GM12891 (cell line): ENCODE measurements around the gene NFKBIE.

Source experiments
- POLR2A ChIP-seq: IDR thresholded peaks from 2 replicates; pipeline ENCODE4 v1.6.1; 2011; ENCODE audit warnings: low read depth, low read length, control low read depth
- TAF1 ChIP-seq: IDR thresholded peaks from 2 replicates; pipeline ENCODE4 v1.6.1; 2011; ENCODE audit warnings: low read depth, low read length, control low read depth

DNA sequence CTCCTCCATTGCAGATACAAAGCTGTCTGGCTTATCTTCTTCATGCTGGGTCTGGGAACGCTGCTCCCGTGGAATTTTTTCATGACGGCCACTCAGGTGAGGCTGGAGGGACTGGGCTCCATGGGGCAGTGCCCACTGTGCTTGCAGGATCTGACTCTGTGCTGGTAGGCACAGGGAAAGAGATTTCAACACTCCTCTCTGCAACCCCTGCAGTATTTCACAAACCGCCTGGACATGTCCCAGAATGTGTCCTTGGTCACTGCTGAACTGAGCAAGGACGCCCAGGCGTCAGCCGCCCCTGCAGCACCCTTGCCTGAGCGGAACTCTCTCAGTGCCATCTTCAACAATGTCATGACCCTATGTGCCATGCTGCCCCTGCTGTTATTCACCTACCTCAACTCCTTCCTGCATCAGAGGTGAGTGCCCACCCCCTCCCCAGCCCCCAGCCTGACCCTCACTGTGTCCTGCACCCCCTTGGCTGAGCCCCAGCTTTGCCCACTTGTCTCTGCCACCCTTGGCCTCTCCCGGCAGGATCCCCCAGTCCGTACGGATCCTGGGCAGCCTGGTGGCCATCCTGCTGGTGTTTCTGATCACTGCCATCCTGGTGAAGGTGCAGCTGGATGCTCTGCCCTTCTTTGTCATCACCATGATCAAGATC, 35.8 kb downstream of the NFKBIE start:
- TF ChIP-seq POLR2A (no peak), TAF1 (no peak)
